Measurements from ENCODE around the gene MAGEB5. TPM values are rescaled to one million over a fixed set of nuclear protein-coding genes. Genes with fewer than 3 reads are reported as not detected.

The MAGEB5 gene
- total RNA-seq, 2 donors from 2014 or later, result not detected

Other genes starting within 250 kb of the MAGEB5 start
- not detected for gene MAGEB18, start 77.8 kb upstream of the MAGEB5 start, total RNA-seq
- not detected for gene MAGEB6B, start 55.6 kb upstream of the MAGEB5 start, total RNA-seq
- not detected for gene MAGEB6, start 23.7 kb upstream of the MAGEB5 start, total RNA-seq

All from body of pancreas (tissue), 2 donors.